Right atrium auricular region (tissue), 2 donors: ENCODE results near the gene CREM. TPM values are rescaled to one million over a fixed set of nuclear protein-coding genes. Genes with fewer than 3 reads are reported as not detected.
A peak's percentile ranks its signal among the peaks of the same experiment; 100 is the strongest.

Source experiments
- DNase-seq: peaks from one replicate; pipeline ENCODE4 v3.0.0-alpha.2; 2019; ENCODE audit warnings: low spot score
- H3K27ac ChIP-seq, 2 donors: fragments of 200-600 bp; sonication (generic); 1 replicate in 1 of 2; 2 replicates in 1 of 2; pipeline ENCODE4 v1.5.1; 2016 to 2019
- H3K27me3 ChIP-seq, 2 donors: fragments of 200-600 bp; sonication (generic); one replicate each; pipeline versions ENCODE4 v1.5.1 to v1.6.0; 2017 to 2019
- H3K36me3 ChIP-seq: fragments of 200-600 bp; sonication (generic); one replicate; pipeline ENCODE4 v1.5.1; 2016
- H3K4me1 ChIP-seq, 2 donors: fragments of 200-600 bp; sonication (generic); one replicate each; pipeline versions ENCODE4 v1.5.1 to v1.6.0; 2017 to 2019
- H3K4me3 ChIP-seq, 2 donors: fragments of 200-600 bp; sonication (generic); 1 replicate in 1 of 2; 2 replicates in 1 of 2; pipeline ENCODE4 v1.5.1; 2017 to 2019; ENCODE audit warnings: mild to moderate bottlenecking in 1 of 2, moderate library complexity in 1 of 2
- H3K9me3 ChIP-seq, 2 donors: fragments of 200-600 bp; sonication (generic); one replicate each; pipeline ENCODE4 v1.5.1; 2019
- CTCF ChIP-seq, 2 donors: fragments of 200-600 bp; sonication (generic); IDR thresholded peaks; one replicate each; pipeline ENCODE4 v1.5.1; 2019; ENCODE audit warnings: antibody characterized with exemption in 2 of 2
- total RNA-seq, 2 donors: library from RNA; depleted of rRNA; stranded (reverse); fragments of >200 nt; gene quantifications; one replicate each; pipeline ENCODE4 v1.1.0, GENCODE V29; 2016

The CREM gene
- total RNA-seq, 2 donors from 2014 or later = 33.4 to 39.9 TPM

GRCh38 chr10:35188954-35189353 lies 62.3 kb downstream of the CREM start:
- DNase-seq = no peak
- no peaks in the 10 kb centered on the region for H3K27me3 ChIP-seq
- no peaks in the 10 kb centered on the region for H3K36me3 ChIP-seq
- no peak overlapping the region for H3K4me3 ChIP-seq
- H3K9me3 ChIP-seq = no peaks in the 10 kb centered on the region
- H3K27ac ChIP-seq = no peak overlapping the region
- TF ChIP-seq CTCF (IDR thresholded peaks at IDR 0.05) = no peak
- H3K4me1 ChIP-seq = peaks cover 0 to 13% of the 10 kb centered on the region in 2 donors

- Histone ChIP-seq H3K27ac (peak overlapping the region; percentile 44 to 56), H3K27me3 (no peaks in the 10 kb centered on the region), H3K36me3 (no peaks in the 10 kb centered on the region), H3K4me3 (no peak overlapping the region), H3K4me1 (peaks cover 0 to 25% of the 10 kb centered on the region in 2 donors), H3K9me3 (no peaks in the 10 kb centered on the region)
- no peak for TF ChIP-seq CTCF (IDR thresholded peaks at IDR 0.05)
- no peak for DNase-seq
These were observed 64.9 kb downstream of the CREM start for GRCh38 chr10:35191523-35191922.

DNA sequence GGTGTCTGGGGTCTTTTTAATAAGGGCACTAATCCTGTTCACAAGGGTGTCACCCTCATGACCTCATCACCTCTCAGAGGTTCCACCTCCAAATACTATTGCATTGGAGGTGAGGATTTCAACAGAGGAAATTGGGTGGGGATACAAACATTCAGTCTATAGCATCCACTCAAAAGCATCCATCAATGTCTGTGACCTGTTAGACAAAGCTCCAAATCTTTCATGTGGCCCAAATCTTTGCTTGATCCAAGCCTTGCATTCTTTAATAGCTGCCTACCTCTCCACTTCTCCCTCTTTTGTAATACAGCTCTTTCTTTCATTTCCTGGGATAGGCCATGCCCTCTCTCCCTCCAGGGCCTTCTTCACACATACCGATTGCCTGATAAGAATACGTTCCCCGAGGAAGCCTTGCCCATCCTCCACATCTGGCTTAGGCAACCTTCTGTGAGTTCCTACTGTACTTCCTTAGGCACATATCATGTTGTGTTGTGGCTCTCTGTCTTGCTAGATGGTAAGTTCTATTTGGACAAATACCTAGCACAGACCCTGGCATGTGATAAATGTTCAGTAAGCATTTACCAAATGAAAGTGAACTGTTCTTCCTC lies 66.1 kb downstream of the CREM start:
- no peaks in the 10 kb centered on the region for H3K27me3 ChIP-seq
- no peak overlapping the region for H3K4me3 ChIP-seq
- no peak for TF ChIP-seq CTCF (IDR thresholded peaks at IDR 0.05)
- no peaks in the 10 kb centered on the region for H3K36me3 ChIP-seq
- H3K27ac ChIP-seq = peak overlapping the region in 1 of 2 donors; percentile 56
- no peak for DNase-seq
- H3K4me1 ChIP-seq = peaks cover 0 to 26% of the 10 kb centered on the region in 2 donors
- no peaks in the 10 kb centered on the region for H3K9me3 ChIP-seq

DNA sequence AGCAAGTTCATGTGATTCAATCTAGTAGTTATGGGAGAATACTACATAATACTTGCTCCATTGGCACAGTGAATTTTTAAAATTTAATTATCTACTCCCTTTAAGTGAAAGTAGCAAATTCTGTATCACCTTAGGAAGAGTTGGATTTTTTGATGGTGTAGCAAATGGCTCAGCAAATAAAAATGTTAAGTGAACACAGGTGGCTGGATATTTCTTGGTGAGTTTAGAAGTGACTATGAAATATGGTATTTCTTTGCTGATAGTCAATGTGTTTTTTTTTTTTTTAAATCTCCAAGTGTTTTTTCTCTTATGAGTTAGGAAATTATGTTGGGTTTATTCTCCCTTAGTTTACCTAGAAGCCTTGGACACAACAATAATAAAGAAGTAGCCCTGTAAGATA lies 67.8 kb downstream of the CREM start:
- H3K36me3 ChIP-seq = no peaks in the 10 kb centered on the region
- DNase-seq = no peak
- no peaks in the 10 kb centered on the region for H3K27me3 ChIP-seq
- no peaks in the 10 kb centered on the region for H3K9me3 ChIP-seq
- TF ChIP-seq CTCF (IDR thresholded peaks at IDR 0.05) = no peak
- H3K4me1 ChIP-seq = peaks cover 0 to 26% of the 10 kb centered on the region in 2 donors
- peak overlapping the region; percentile 93 to 96 for H3K27ac ChIP-seq
- H3K4me3 ChIP-seq = no peak overlapping the region

DNA sequence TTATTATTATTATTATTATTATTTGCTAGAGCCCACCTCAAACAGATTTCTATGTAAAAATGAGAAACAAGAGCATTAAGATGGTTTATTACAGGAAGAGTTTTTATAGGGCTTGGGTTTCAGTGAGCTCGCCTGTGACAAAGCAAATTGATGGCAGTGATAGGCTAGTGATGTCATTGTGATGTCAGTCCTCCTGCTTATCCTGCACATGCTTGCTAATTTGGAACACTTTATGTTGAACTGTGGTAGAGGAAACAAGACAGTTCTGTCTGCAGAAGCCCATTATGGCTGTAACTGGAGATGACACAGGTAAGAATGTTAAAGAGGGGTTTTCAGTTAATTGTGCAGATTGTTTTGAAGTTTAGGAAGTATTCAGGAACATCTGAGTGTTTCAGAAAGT lies 68.3 kb downstream of the CREM start:
- no peak for TF ChIP-seq CTCF (IDR thresholded peaks at IDR 0.05)
- Histone ChIP-seq H3K9me3 (no peaks in the 10 kb centered on the region), H3K4me3 (peak overlapping the region in 1 of 2 donors; percentile 52), H3K4me1 (peaks cover 0 to 26% of the 10 kb centered on the region in 2 donors), H3K27ac (peak overlapping the region; percentile 93 to 96), H3K27me3 (no peaks in the 10 kb centered on the region), H3K36me3 (no peaks in the 10 kb centered on the region)
- DNase-seq = no peak
